Ascending aorta (tissue), 2 donors: ENCODE results near the gene TCOF1. TPM values are rescaled to one million over a fixed set of nuclear protein-coding genes. Genes with fewer than 3 reads are reported as not detected.

Experiments
- DNase-seq, 2 donors: peaks; one replicate each; pipeline ENCODE4 v3.0.0-alpha.2; 2019; ENCODE audit warnings: low spot score in 2 of 2
- H3K27ac ChIP-seq, 2 donors: fragments of 200-600 bp; sonication (generic); one replicate each; pipeline ENCODE4 v1.5.1; 2016 to 2017; ENCODE audit warnings: mild to moderate bottlenecking in 1 of 2
- H3K27me3 ChIP-seq: fragments of 200-600 bp; sonication (generic); one replicate; pipeline ENCODE4 v1.5.1; 2017
- H3K36me3 ChIP-seq, 2 donors: fragments of 200-600 bp; sonication (generic); one replicate each; pipeline ENCODE4 v1.5.1; 2016
- H3K4me1 ChIP-seq, 2 donors: fragments of 200-600 bp; sonication (generic); one replicate each; pipeline ENCODE4 v1.5.1; 2016 to 2017; ENCODE audit warnings: mild to moderate bottlenecking in 1 of 2
- H3K4me3 ChIP-seq, 2 donors: fragments of 200-600 bp; sonication (generic); one replicate each; pipeline ENCODE4 v1.5.1; 2016 to 2017; ENCODE audit warnings: mild to moderate bottlenecking in 1 of 2
- H3K9me3 ChIP-seq, 2 donors: fragments of 200-600 bp; sonication (generic); one replicate each; pipeline ENCODE4 v1.5.1; 2016
- CTCF ChIP-seq, 3 experiments: fragments of 200-600 bp in 2 of 3; fragments of 450-650 bp in 1 of 3; sonication (generic) in 2 of 3; IDR thresholded peaks; one replicate each; pipeline ENCODE4 v1.5.1; 2016 to 2019; ENCODE audit warnings: antibody characterized with exemption in 3 of 3, mild to moderate bottlenecking in 1 of 3, moderate library complexity in 1 of 3
- intact Hi-C: fragments of 100-400 bp; cut with DNase I; formaldehyde crosslinking; loops from one replicate; pipeline ENCODE4 v1.15.1; 2023
- total RNA-seq: library from RNA; depleted of rRNA; stranded (reverse); fragments of >200 nt; gene quantifications from one replicate; pipeline ENCODE4 v1.1.0, GENCODE V29; 2016

The TCOF1 gene
- total RNA-seq, 1 donor from 2014 or later, result 31.4 TPM

GRCh38 chr5:150363185-150363584 lies 5.7 kb downstream of the TCOF1 start:
- DNase-seq, result no peak
- H3K27me3 ChIP-seq, result no peaks in the 10 kb centered on the region
- no peak for TF ChIP-seq CTCF (IDR thresholded peaks at IDR 0.05)
- intact Hi-C loops, result no loop called here
- H3K27ac ChIP-seq, result no peak overlapping the region
- H3K4me3 ChIP-seq, result no peak overlapping the region
- H3K4me1 ChIP-seq, result peaks cover 0 to 3% of the 10 kb centered on the region in 2 donors
- no peaks in the 10 kb centered on the region for H3K9me3 ChIP-seq
- H3K36me3 ChIP-seq, result peaks cover 54 to 68% of the 10 kb centered on the region in 2 donors

- H3K4me3 ChIP-seq, result no peak overlapping the region
- no peaks in the 10 kb centered on the region for H3K9me3 ChIP-seq
- H3K4me1 ChIP-seq, result no peaks in the 10 kb centered on the region
- H3K27ac ChIP-seq, result no peak overlapping the region
- intact Hi-C loops, result no loop called here
- H3K36me3 ChIP-seq, result peaks cover 63 to 76% of the 10 kb centered on the region in 2 donors
- no peak for DNase-seq
- no peaks in the 10 kb centered on the region for H3K27me3 ChIP-seq
- no peak for TF ChIP-seq CTCF (IDR thresholded peaks at IDR 0.05)
Measured at GRCh38 chr5:150364004-150364403, 6.5 kb downstream of the TCOF1 start.

- no peak for TF ChIP-seq CTCF (IDR thresholded peaks at IDR 0.05)
- Histone ChIP-seq H3K4me3 (no peak overlapping the region), H3K27ac (no peak overlapping the region), H3K4me1 (no peaks in the 10 kb centered on the region), H3K9me3 (no peaks in the 10 kb centered on the region), H3K27me3 (no peaks in the 10 kb centered on the region), H3K36me3 (peaks cover 83 to 96% of the 10 kb centered on the region in 2 donors)
- DNase-seq, result no peak
- intact Hi-C loops, result no loop called here
Measured at GRCh38 chr5:150368526-150368925, 11.0 kb downstream of the TCOF1 start.

GRCh38 chr5:150372639-150373038 lies 15.1 kb downstream of the TCOF1 start:
- intact Hi-C loops, result no loop called here
- Histone ChIP-seq H3K4me1 (no peaks in the 10 kb centered on the region), H3K9me3 (no peaks in the 10 kb centered on the region), H3K27ac (no peak overlapping the region), H3K4me3 (no peak overlapping the region), H3K27me3 (no peaks in the 10 kb centered on the region), H3K36me3 (peaks cover 91 to 99% of the 10 kb centered on the region in 2 donors)
- TF ChIP-seq CTCF (IDR thresholded peaks at IDR 0.05), result no peak
- DNase-seq, result no peak

GRCh38 chr5:150374651-150375050 lies 17.2 kb downstream of the TCOF1 start:
- H3K4me3 ChIP-seq, result no peak overlapping the region

More at GRCh38 chr5:150374651-150375050, 17.2 kb downstream of the TCOF1 start:
- H3K27ac ChIP-seq, result no peak overlapping the region
- intact Hi-C loops, result no loop called here
- H3K36me3 ChIP-seq, result peaks cover 89 to 99% of the 10 kb centered on the region in 2 donors
- no peak for DNase-seq
- no peak for TF ChIP-seq CTCF (IDR thresholded peaks at IDR 0.05)
- H3K9me3 ChIP-seq, result no peaks in the 10 kb centered on the region
- H3K4me1 ChIP-seq, result no peaks in the 10 kb centered on the region
- no peaks in the 10 kb centered on the region for H3K27me3 ChIP-seq
